Upper lobe of right lung (tissue), 1 donor: Measurements from ENCODE around the gene IL1RAPL1. TPM values are rescaled to one million over a fixed set of nuclear protein-coding genes. Genes with fewer than 3 reads are reported as not detected.

Experiments used
- ATAC-seq: fragments of 200-7000 bp; cut with Tn5 transposase; one replicate; pipeline ENCODE4 v1.9.1; 2020; ENCODE audit warnings: mild to moderate bottlenecking, moderate library complexity
- DNase-seq: peaks from one replicate; pipeline ENCODE4 v3.0.0-alpha.2; 2020
- H3K27ac ChIP-seq: fragments of 200-600 bp; one replicate; pipeline ENCODE4 v1.8.0; 2022
- H3K27me3 ChIP-seq: fragments of 200-600 bp; one replicate; pipeline ENCODE4 v1.8.0; 2022; ENCODE audit warnings: mild to moderate bottlenecking
- H3K36me3 ChIP-seq: fragments of 200-600 bp; one replicate; pipeline ENCODE4 v1.8.0; 2022
- H3K4me1 ChIP-seq: fragments of 200-600 bp; one replicate; pipeline ENCODE4 v1.8.0; 2022
- H3K4me3 ChIP-seq: fragments of 200-600 bp; one replicate; pipeline ENCODE4 v1.8.0; 2022; ENCODE audit warnings: mild to moderate bottlenecking
- H3K9me3 ChIP-seq: fragments of 200-600 bp; one replicate; pipeline ENCODE4 v1.8.0; 2022
- intact Hi-C: fragments of 100-400 bp; cut with DNase I; formaldehyde crosslinking; loops from one replicate; pipeline ENCODE4 v1.11.0; 2022
- total RNA-seq: library from RNA; stranded (reverse); fragmentation: NEBNext Ultra II Directional; extraction: Animal tissue kit (Norgen Biotek cat#: 25700); gene quantifications from one replicate; pipeline ENCODE4 v1.2.1, GENCODE V29; 2021
- TF ChIP-seq, protein P1 (sequence below): fragments of 200-600 bp; IDR thresholded peaks from one replicate; pipeline ENCODE4 v1.8.0; 2022; ENCODE audit warnings: antibody characterized with exemption
- donor health status: DM: no; HTN: yes; CAD: no; lungs with severe emphysema.

Gene IL1RAPL1
- total RNA-seq, 1 donor from 2014 or later: not detected

DNA sequence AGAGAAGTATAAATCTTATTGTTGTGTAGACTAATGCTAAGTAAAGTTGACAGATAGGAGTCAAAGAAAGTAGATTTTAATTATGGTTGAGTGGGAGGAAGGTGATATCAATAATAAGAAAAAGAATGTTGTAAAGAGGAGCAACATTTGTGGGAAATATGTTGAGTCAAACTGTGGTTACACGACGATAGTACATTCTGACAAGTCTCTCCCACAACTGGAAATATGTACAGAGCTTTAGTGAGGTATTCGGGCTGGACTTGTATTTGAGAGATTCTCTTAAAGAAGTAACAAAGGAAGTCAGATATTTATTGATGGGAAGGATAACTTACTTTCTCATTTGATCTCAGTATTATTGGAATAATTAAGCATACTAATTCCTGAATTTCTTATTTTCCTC is 1102.8 kb downstream of the IL1RAPL1 start:
- Histone ChIP-seq H3K27me3 (no peaks in the 10 kb centered on the region), H3K4me3 (no peak overlapping the region), H3K36me3 (no peaks in the 10 kb centered on the region), H3K9me3 (no peaks in the 10 kb centered on the region), H3K27ac (no peak overlapping the region), H3K4me1 (no peaks in the 10 kb centered on the region)
- DNase-seq: no peak
- TF ChIP-seq, protein P1, sequence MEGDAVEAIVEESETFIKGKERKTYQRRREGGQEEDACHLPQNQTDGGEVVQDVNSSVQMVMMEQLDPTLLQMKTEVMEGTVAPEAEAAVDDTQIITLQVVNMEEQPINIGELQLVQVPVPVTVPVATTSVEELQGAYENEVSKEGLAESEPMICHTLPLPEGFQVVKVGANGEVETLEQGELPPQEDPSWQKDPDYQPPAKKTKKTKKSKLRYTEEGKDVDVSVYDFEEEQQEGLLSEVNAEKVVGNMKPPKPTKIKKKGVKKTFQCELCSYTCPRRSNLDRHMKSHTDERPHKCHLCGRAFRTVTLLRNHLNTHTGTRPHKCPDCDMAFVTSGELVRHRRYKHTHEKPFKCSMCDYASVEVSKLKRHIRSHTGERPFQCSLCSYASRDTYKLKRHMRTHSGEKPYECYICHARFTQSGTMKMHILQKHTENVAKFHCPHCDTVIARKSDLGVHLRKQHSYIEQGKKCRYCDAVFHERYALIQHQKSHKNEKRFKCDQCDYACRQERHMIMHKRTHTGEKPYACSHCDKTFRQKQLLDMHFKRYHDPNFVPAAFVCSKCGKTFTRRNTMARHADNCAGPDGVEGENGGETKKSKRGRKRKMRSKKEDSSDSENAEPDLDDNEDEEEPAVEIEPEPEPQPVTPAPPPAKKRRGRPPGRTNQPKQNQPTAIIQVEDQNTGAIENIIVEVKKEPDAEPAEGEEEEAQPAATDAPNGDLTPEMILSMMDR: no peak
- intact Hi-C loops: no loop called here
- no peak for ATAC-seq

GRCh38 chrX:29691044-29691443 is 1103.8 kb downstream of the IL1RAPL1 start:
- intact Hi-C loops: no loop called here
- TF ChIP-seq, protein P1: no peak
- H3K4me1 ChIP-seq: no peaks in the 10 kb centered on the region
- H3K27ac ChIP-seq: no peak overlapping the region
- no peaks in the 10 kb centered on the region for H3K36me3 ChIP-seq
- H3K4me3 ChIP-seq: no peak overlapping the region
- no peak for ATAC-seq
- no peaks in the 10 kb centered on the region for H3K27me3 ChIP-seq
- no peak for DNase-seq
- H3K9me3 ChIP-seq: no peaks in the 10 kb centered on the region

- Histone ChIP-seq H3K4me3 (no peak overlapping the region), H3K27me3 (no peaks in the 10 kb centered on the region), H3K4me1 (no peaks in the 10 kb centered on the region), H3K9me3 (no peaks in the 10 kb centered on the region), H3K27ac (no peak overlapping the region), H3K36me3 (no peaks in the 10 kb centered on the region)
- TF ChIP-seq, protein P1: no peak
- intact Hi-C loops: no loop called here
- no peak for DNase-seq
- ATAC-seq: no peak
Observed at GRCh38 chrX:29693912-29694311, 1106.7 kb downstream of the IL1RAPL1 start.

DNA sequence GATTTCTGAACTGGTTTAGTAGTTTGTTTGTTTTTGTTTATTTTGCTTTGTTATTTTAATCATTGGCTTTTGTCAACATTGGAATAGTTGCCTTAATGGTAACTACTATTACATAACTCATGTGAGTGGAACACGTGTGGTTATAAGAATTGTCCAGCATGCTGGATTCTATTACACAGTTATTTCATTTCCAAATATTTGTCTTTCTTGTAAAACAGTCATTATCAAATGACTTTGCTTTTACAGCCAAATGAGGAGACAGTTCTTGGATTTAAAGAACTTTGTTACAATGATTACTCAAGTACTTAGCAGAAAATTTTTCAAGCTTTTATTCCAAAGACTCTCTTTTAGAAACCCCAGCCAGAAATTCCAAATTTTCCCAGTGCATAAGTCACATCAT is 1112.0 kb downstream of the IL1RAPL1 start:
- H3K4me3 ChIP-seq: no peak overlapping the region
- H3K27me3 ChIP-seq: no peaks in the 10 kb centered on the region
- TF ChIP-seq, protein P1: no peak
- H3K4me1 ChIP-seq: no peaks in the 10 kb centered on the region
- ATAC-seq: no peak
- intact Hi-C loops: no loop called here
- DNase-seq: no peak
- no peaks in the 10 kb centered on the region for H3K36me3 ChIP-seq
- H3K9me3 ChIP-seq: no peaks in the 10 kb centered on the region
- no peak overlapping the region for H3K27ac ChIP-seq

GRCh38 chrX:29707088-29707487 is 1119.8 kb downstream of the IL1RAPL1 start:
- TF ChIP-seq, protein P1: no peak
- no peak for DNase-seq
- no peaks in the 10 kb centered on the region for H3K36me3 ChIP-seq
- H3K4me1 ChIP-seq: no peaks in the 10 kb centered on the region
- H3K4me3 ChIP-seq: no peak overlapping the region
- H3K27ac ChIP-seq: no peak overlapping the region
- H3K27me3 ChIP-seq: no peaks in the 10 kb centered on the region
- H3K9me3 ChIP-seq: no peaks in the 10 kb centered on the region
- intact Hi-C loops: no loop called here
- no peak for ATAC-seq

DNA sequence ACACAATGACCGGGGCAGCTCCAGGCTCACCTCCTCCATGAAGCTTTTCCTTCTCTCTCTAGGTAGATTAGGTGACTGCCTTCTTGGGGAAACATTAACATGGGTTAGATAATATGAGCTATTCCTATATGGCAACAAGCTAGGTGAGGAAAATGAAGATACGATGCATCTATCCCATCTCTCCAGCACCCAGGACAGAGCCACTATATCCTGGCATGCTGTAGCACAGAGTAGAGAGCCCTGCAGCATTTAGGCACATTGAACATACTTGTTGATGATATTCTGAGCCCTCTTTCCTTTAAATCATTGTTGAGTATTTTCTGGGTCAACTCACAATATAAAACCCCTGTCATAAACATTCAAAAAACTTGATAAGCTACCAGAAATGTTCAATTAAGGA is 1133.9 kb downstream of the IL1RAPL1 start:
- H3K4me3 ChIP-seq: no peak overlapping the region
- no peak overlapping the region for H3K27ac ChIP-seq
- H3K36me3 ChIP-seq: no peaks in the 10 kb centered on the region
- ATAC-seq: no peak
- H3K9me3 ChIP-seq: no peaks in the 10 kb centered on the region
- intact Hi-C loops: no loop called here
- no peak for DNase-seq
- TF ChIP-seq, protein P1: no peak
- H3K27me3 ChIP-seq: no peaks in the 10 kb centered on the region
- H3K4me1 ChIP-seq: no peaks in the 10 kb centered on the region
